Measurements from ENCODE around the gene LUZP2. TPM values are rescaled to one million over a fixed set of nuclear protein-coding genes. Genes with fewer than 3 reads are reported as not detected.

The LUZP2 gene
- total RNA-seq, 1 experiment from 2014 or later, result not detected

- no peak overlapping the region for H3K27ac Mint-ChIP-seq (ENCODE audit: unreplicated experiment)
Observed at GRCh38 chr11:25066706-25067105, 569.9 kb downstream of the LUZP2 start.

GRCh38 chr11:25068451-25068850 is 571.6 kb downstream of the LUZP2 start:
- BruUV-seq (replicated peaks), result no TSS peak
- H3K4me3 ChIP-seq (ENCODE audit: low read depth, low read length), result no peak overlapping the region
- no peak for TF ChIP-seq CTCF (IDR thresholded peaks at IDR 0.05; ENCODE audit: insufficient read depth in 1 of 2, low read depth in 1 of 2, low read length in 1 of 2, severe bottlenecking in 1 of 2, unreplicated experiment in 1 of 2)
- Mint-ChIP-seq H3K4me3 (ENCODE audit: unreplicated experiment) (no peak overlapping the region), H3K9me3 (ENCODE audit: unreplicated experiment) (no peaks in the 10 kb centered on the region), H3K27me3 (ENCODE audit: insufficient read depth, unreplicated experiment) (no peaks in the 10 kb centered on the region), H3K36me3 (ENCODE audit: insufficient read depth, unreplicated experiment) (no peaks in the 10 kb centered on the region), H3K4me1 (ENCODE audit: low read depth, unreplicated experiment) (no peaks in the 10 kb centered on the region), H3K27ac (ENCODE audit: unreplicated experiment) (no peak overlapping the region)
- ChIA-PET POLR2A (no interaction called here), CTCF (no interaction called here)
- DNase-seq, result no peak
- intact Hi-C loops (cut with micrococcal nuclease; ENCODE audit: unreplicated experiment), result no loop called here
- no peaks in the 10 kb centered on the region for H3K27me3 ChIP-seq (replicated peaks; ENCODE audit: control insufficient read depth, insufficient read depth, low read length)
- H3K36me3 ChIP-seq (ENCODE audit: control insufficient read depth, insufficient read depth, low read length), result no peaks in the 10 kb centered on the region
- no peaks in the 10 kb centered on the region for H3K4me1 ChIP-seq
- no peaks in the 10 kb centered on the region for H3K9me3 ChIP-seq

More at GRCh38 chr11:25066706-25067105, 569.9 kb downstream of the LUZP2 start:
- no peaks in the 10 kb centered on the region for H3K27me3 ChIP-seq (replicated peaks; ENCODE audit: control insufficient read depth, insufficient read depth, low read length)
- H3K4me1 ChIP-seq, result no peaks in the 10 kb centered on the region
- Mint-ChIP-seq H3K36me3 (ENCODE audit: insufficient read depth, unreplicated experiment) (no peaks in the 10 kb centered on the region), H3K4me3 (ENCODE audit: unreplicated experiment) (no peak overlapping the region), H3K9me3 (ENCODE audit: unreplicated experiment) (no peaks in the 10 kb centered on the region), H3K27me3 (ENCODE audit: insufficient read depth, unreplicated experiment) (no peaks in the 10 kb centered on the region), H3K4me1 (ENCODE audit: low read depth, unreplicated experiment) (no peaks in the 10 kb centered on the region)
- ChIA-PET CTCF (no interaction called here), POLR2A (no interaction called here)
- DNase-seq, result no peak
- intact Hi-C loops (cut with micrococcal nuclease; ENCODE audit: unreplicated experiment), result no loop called here
- H3K36me3 ChIP-seq (ENCODE audit: control insufficient read depth, insufficient read depth, low read length), result no peaks in the 10 kb centered on the region
- BruUV-seq (replicated peaks), result no TSS peak
- no peaks in the 10 kb centered on the region for H3K9me3 ChIP-seq
- no peak for TF ChIP-seq CTCF (IDR thresholded peaks at IDR 0.05; ENCODE audit: insufficient read depth in 1 of 2, low read depth in 1 of 2, low read length in 1 of 2, severe bottlenecking in 1 of 2, unreplicated experiment in 1 of 2)
- no peak overlapping the region for H3K4me3 ChIP-seq (ENCODE audit: low read depth, low read length)

- H3K4me1 ChIP-seq, result no peaks in the 10 kb centered on the region
- Mint-ChIP-seq H3K27ac (ENCODE audit: unreplicated experiment) (no peak overlapping the region), H3K27me3 (ENCODE audit: insufficient read depth, unreplicated experiment) (no peaks in the 10 kb centered on the region), H3K9me3 (ENCODE audit: unreplicated experiment) (no peaks in the 10 kb centered on the region), H3K4me1 (ENCODE audit: low read depth, unreplicated experiment) (no peaks in the 10 kb centered on the region), H3K36me3 (ENCODE audit: insufficient read depth, unreplicated experiment) (no peaks in the 10 kb centered on the region), H3K4me3 (ENCODE audit: unreplicated experiment) (no peak overlapping the region)
- no peaks in the 10 kb centered on the region for H3K36me3 ChIP-seq (ENCODE audit: control insufficient read depth, insufficient read depth, low read length)
- intact Hi-C loops (cut with micrococcal nuclease; ENCODE audit: unreplicated experiment), result no loop called here
- ChIA-PET POLR2A (no interaction called here), CTCF (no interaction called here)
- H3K27me3 ChIP-seq (replicated peaks; ENCODE audit: control insufficient read depth, insufficient read depth, low read length), result no peaks in the 10 kb centered on the region
- no peak for DNase-seq
- BruUV-seq (replicated peaks), result no TSS peak
- no peaks in the 10 kb centered on the region for H3K9me3 ChIP-seq
- no peak overlapping the region for H3K4me3 ChIP-seq (ENCODE audit: low read depth, low read length)
- no peak for TF ChIP-seq CTCF (IDR thresholded peaks at IDR 0.05; ENCODE audit: insufficient read depth in 1 of 2, low read depth in 1 of 2, low read length in 1 of 2, severe bottlenecking in 1 of 2, unreplicated experiment in 1 of 2)
Observed at GRCh38 chr11:25094085-25094802, 597.4 kb downstream of the LUZP2 start.

Measured in Caco-2 (cell line).